DMS153 treated with DMSO at 0.1 percent for 48 hours (cell line): Measurements from ENCODE around the gene SUPT20HL2.
"Not testable (repeated sequence)": the region's sequence is repeated elsewhere in the genome, so short reads cannot be mapped to it uniquely, and the experiment has no call there.

Source experiments
- DNase-seq: peaks from one replicate; lab custom pipeline; 2025; ENCODE audit not compliant: unreplicated experiment; lab: John Stamatoyannopoulos, UW

SUPT20HL2 gene

GRCh38 chrX:24314019-24314635, at the start of gene SUPT20HL2:
SUPT20HL2 (minus strand) TSS chrX:24314069; CDS start chrX:24313315, 754 bp downstream.
- DNase-seq: no peak

GRCh38 chrX:24362089-24362745, 48.3 kb upstream of the SUPT20HL2 start:
- DNase-seq: not testable (repeated sequence)

- DNase-seq: no peak
Observed at GRCh38 chrX:24360272-24360671, 46.4 kb upstream of the SUPT20HL2 start, which contains the start of gene SUPT20HL1. SUPT20HL1 (plus strand) TSS chrX:24360639; CDS start chrX:24362761, 2,122 bp downstream.

GRCh38 chrX:24357106-24357505, 43.2 kb upstream of the SUPT20HL2 start:
- no peak for DNase-seq

- DNase-seq: no peak
Observed at GRCh38 chrX:24355095-24355494, 41.2 kb upstream of the SUPT20HL2 start.

GRCh38 chrX:24350217-24350616, 36.3 kb upstream of the SUPT20HL2 start:
- no peak for DNase-seq

GRCh38 chrX:24347881-24348280, 34.0 kb upstream of the SUPT20HL2 start:
- no peak for DNase-seq

- DNase-seq: no peak
Observed at GRCh38 chrX:24343719-24344118, 29.9 kb upstream of the SUPT20HL2 start.

- DNase-seq: no peak
Observed at GRCh38 chrX:24341795-24342194, 27.9 kb upstream of the SUPT20HL2 start.

- DNase-seq: no peak
Observed at GRCh38 chrX:24340501-24340900, 26.6 kb upstream of the SUPT20HL2 start.

- DNase-seq: no peak
Observed at GRCh38 chrX:24339911-24340310, 26.0 kb upstream of the SUPT20HL2 start.

- no peak for DNase-seq
Observed at GRCh38 chrX:24335871-24336270, 22.0 kb upstream of the SUPT20HL2 start.

- no peak for DNase-seq
Observed at GRCh38 chrX:24334461-24334860, 20.6 kb upstream of the SUPT20HL2 start.

- DNase-seq: no peak
Observed at GRCh38 chrX:24333371-24333770, 19.5 kb upstream of the SUPT20HL2 start.

- DNase-seq: no peak
Observed at GRCh38 chrX:24332878-24333277, 19.0 kb upstream of the SUPT20HL2 start.

GRCh38 chrX:24325231-24325630, 11.4 kb upstream of the SUPT20HL2 start:
- DNase-seq: no peak

GRCh38 chrX:24321741-24322395, 8.0 kb upstream of the SUPT20HL2 start:
- DNase-seq: no peak

GRCh38 chrX:24317567-24317966, 3.7 kb upstream of the SUPT20HL2 start:
- DNase-seq: no peak

GRCh38 chrX:24316111-24316510, 2.2 kb upstream of the SUPT20HL2 start:
- no peak for DNase-seq

- not testable (repeated sequence) for DNase-seq
Observed at GRCh38 chrX:24312249-24312607, 1.6 kb downstream of the SUPT20HL2 start.

GRCh38 chrX:24311507-24312248, 2.2 kb downstream of the SUPT20HL2 start:
- not testable (repeated sequence) for DNase-seq
